Renal pelvis (tissue), 4 donors: Measurements from ENCODE around the gene HDAC4. TPM values are rescaled to one million over a fixed set of nuclear protein-coding genes. Genes with fewer than 3 reads are reported as not detected.

Experiments used
- DNase-seq: peaks from one replicate; pipeline ENCODE4 v3.0.0-alpha.2; 2013
- polyA plus RNA-seq, 3 donors: library from polyadenylated mRNA; unstranded; fragments of 120-200 nt; gene quantifications; one replicate each; pipeline ENCODE4 v1.2.1, GENCODE V29; 2013; ENCODE audit not compliant: insufficient read length in 3 of 3

The HDAC4 gene
- polyA plus RNA-seq, 3 donors = 13.7 to 23.9 (median 14.0) TPM

DNA sequence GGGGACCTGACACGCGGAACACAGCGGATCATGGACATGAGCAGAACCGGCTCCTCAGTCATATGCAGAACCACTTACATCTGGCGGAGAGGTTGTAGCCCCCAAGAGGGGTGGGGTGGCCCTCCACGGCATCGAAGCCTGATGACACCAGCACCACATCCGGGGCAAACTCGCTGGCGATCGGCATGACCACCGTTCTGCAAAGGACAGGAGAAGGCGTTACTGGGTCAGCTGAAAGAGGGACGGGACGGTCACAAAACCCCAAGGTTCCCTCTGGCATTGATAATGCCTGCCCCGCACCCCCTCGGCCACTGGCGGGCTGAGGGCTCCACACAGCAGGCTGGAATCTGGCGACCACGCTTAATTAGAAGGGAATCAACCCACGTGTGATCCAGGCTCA is 332.4 kb downstream of the HDAC4 start:
- DNase-seq = no peak

DNA sequence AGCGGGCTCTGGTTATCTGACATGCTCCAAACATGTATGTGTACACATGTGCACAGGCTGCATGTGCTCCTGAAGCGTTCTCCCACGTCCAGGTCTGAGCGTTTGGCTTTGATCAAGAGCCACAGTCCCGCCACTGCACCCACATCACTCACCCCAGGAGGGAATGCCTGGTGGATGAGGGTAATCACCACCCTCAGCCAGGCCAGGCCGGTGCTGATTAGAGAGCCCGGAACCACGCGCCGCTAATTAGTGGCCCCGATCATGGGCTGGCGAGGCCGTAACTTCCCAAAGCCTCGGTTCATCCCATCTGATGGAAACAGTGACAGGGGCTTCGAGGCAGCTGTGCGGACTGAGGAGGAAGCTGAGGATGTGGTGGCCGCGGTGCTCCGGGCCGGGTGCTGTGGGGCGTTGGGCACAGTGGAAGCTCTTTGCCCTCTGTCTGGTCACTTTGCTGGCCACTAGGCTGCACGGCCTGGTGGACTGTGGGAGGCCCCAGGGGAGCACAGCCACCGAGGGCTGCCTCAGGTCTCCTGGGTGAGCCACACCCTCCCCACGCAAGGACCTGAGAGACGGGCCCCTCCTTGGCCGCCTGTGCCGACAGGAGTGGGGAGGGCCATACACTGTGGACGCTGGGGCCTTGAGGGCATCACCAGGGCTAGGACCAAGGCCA is 333.5 kb downstream of the HDAC4 start:
- no peak for DNase-seq

DNA sequence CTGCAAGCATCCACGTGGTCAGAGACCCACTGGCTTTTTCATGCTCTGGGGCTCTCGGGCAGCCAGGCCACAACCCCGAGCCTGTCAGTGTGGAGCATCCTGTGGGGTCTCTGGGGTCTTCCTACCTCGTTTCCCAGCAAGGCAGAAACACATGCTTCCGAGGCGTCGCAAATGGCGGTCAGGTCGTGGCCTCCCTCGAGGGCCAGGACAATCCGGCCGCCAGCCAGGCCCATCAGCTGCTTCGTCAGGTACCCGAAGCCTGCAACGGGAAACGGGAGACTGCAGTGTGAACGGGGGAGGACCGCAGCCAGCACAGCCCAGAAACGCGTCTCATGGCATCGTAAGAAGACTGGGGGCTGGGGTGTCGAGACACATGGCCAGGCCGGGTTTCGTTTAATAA is 334.2 kb downstream of the HDAC4 start:
- no peak for DNase-seq

DNA sequence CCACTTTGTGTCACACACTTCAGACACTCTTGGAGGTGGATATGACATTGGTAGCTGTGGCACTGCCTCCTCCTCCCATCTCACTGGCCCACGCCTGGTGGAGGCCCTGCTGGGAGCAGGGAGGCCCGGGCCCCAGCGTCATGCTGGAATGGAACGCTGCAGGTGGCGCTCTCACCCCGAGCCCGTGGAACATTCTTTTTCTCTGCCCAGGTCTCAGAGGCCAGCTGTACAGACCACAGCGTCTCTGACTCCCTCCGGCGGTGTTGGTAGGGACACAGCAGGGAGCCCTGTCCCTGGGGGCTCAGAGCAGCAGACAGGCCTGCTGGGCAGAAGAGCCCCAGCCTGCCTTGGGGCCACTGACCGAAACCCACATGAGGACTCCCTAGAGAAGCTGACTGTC is 334.9 kb downstream of the HDAC4 start:
- no peak for DNase-seq

DNA sequence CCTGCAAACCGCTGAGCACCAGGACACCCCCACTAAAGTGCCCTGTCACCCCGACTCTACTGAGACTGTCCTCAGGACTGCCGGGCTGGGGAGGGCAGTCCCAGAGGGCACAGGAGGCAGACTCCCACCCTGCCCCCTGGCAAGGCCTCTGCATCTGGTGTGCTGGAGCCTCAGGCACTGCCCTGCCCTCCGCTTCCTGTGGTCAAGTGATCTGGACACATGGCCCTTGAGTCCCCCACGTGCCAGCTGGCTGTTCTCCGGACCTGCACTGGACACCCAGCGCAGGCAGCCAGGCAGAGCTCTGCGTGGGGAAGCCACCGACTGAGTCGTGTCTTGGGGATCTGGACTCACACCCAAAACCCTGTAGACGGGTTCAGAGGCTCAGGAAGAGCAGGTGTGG is 335.3 kb downstream of the HDAC4 start:
- no peak for DNase-seq

DNA sequence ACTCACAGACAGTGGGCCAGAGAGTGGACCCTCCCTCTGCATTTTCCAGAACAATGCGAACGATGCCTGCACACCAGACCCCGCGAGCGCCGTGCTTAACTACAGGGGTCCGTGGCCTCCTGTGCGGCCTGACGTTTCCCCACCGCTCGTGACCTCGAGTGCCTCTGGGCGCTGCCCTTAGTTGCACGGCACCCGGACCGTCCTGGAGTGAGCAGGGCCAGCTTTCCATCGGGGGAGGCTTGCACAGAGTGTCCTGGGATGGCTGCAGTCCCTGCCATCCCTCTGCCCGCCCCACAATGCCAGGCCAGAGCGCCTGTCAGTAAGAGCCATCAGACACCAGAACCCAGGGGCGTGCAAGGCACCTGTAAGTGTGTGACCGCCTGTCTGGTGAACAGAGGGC is 335.9 kb downstream of the HDAC4 start:
- no peak for DNase-seq

DNA sequence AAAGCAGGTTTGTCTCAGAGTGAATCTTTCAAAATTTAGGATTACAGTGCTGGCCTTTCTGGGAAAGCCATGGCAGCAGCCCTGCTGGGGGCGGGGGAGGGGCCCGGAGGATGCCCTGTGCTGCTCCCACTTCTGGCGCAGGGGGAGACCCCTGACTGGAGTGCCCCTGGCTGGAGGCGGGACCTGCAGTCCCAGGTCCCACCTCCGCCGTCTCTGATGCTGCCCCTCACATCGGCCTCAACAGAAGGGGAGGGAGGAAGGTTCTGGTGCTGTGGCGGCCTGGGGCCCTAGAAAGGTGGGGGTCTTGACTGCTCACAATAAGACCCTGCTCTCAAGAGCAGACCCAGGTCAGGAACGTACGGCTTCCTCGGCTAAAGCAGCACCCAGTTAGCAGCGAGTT is 336.6 kb downstream of the HDAC4 start:
- DNase-seq = no peak

DNA sequence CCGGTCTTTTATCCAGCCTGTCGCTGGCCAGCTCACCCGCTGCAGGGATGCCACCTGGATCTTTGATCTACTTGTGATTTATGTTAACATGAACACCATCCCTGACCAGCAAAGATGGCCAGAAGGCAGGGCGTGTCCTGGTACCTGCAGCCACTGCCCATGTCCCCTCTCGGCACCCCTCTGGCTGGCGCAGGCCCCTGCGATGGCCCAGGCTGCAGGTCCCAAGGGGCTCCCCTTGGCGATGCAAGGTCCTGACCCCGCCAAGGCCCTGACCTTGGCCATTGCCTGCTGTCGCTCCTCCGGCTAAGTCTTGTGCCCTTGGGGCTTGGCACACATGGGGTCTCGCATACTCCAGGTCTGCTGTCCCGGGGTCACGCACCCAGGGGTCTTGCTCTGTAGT is 338.1 kb downstream of the HDAC4 start:
- DNase-seq = no peak

DNA sequence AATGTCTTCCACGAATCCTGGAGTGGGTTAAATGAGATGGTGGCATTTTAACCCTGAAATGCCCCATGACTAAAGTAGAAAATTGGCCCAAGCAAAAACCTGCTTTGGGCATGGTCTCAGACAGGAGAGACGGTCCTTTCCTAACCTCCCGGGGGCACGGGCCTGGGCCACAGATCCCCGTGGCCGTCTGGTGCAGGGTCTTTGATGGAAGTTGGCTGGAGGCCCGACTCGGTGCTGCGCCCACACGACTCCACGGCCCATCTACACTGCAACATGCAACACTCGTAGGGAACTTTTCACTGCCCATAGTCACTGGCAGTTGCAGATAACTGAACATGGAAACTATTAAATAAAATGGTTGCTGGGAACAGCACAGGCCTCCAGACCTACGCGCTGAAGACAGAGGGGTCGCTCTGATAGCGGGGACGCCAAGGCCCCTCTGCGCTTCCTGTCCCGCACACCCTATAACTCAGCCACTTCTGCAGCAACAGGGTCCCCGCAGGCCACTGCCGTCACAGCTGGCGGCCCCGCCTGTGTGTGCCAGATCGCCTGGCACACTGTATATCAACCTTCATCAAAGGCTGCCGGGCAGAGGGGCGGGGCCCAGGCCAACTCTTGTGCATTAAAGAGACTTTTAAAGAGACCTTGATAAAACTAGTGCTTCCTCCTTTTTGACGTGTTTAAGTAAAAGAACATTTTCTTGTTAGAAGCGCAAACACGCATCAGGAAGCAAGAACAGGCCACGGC is 338.8 kb downstream of the HDAC4 start:
- DNase-seq = no peak

DNA sequence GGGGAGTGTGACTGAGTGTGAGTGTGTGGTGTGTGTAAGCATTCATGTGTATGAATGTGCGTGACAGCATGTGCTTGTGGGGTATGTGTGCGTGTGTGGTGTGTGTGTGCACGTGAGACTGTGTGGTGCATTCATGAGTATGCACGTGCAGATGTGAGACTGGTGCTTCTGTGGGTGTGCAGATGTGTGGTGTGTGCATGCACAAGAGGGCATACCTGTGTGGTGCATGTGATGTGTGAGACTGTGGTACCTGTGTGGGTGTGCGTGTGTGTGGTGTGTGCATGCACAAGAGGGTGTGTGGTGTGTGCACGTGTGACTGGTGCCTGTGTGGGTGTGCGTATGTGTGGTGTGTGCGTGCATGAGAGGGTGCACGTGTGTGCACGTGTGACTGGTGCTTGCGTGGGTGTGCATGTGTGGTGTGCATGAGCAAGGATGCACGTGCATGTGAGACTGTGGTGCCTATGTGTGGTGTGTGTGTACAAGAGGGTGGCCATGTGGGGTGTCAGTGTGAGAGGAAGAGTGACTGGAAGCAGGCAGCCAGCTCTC is 339.6 kb downstream of the HDAC4 start:
- DNase-seq = no peak

DNA sequence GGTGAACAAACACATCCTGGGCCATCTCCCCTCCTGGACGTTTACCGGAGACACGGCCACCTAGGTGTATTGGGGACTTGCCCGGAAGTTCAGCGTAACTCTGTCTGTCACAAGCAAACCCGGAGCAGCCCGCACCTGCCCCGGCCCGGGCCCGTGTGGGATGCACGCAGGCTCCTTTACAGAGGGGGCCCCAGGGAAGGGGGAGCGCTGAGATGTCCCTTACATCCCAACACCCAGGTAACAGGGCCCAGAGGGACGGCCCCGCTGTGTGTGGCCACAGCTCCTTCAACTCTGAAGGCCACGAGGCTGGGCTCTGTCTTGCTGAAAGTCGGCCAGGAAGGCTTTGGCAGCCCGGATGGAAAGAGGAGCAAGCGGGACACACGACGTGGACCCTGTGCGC is 340.1 kb downstream of the HDAC4 start:
- no peak for DNase-seq

DNA sequence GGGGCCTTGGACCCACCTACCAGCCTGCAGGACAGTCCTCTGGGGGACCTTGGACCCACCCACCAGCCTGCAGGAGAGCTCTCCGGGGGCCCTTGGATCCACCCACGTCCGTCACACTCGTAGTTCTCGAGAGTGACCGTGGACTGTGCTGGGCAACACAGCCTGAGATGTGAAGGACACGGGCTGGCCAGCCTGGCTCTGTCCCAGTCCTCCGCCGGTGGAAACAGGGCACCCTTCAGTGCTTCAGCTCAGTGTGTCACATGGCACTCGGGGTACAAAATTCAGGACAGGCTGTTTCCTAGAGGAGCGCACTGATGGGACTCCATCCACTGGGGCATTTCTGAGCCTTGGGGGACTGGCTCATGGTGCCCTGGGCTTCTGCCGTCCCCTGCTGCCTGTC is 341.0 kb downstream of the HDAC4 start:
- DNase-seq = no peak

DNA sequence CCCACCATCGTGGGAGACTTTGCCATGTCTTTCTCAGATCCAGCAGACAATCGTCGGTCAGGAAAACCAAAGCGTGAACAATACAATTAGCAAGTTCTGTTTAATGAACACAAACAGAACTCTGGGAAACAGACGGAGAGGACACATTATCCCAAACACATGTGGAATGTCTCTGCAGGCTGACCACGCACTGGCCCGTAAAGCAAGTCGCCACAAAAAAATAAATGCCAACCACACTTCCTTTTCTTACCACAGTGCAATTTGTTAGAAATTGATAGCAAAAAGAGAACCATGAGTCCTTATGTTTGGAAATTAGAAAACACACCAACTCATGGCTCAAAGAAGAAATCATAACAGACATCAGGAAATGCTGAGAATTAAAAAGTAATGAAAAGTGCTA is 342.1 kb downstream of the HDAC4 start:
- no peak for DNase-seq

DNA sequence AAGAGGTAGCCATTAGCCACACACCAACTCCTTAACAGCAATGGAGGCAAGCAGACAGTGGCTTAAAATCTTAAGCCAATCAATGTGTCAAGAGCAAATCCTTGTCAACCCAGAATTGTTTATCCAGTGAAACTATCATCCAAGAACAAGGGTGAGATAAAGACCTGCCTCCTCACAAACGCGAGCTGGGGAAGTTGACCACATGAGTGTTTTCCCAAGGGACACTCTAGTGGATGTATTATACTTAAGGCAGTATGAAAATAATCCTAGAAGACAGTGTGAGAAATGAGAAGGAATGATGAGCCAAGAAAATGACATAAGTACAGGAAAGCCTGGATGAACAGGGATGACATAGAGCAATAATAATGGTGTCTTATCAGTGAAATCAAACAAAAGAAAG is 343.3 kb downstream of the HDAC4 start:
- no peak for DNase-seq

DNA sequence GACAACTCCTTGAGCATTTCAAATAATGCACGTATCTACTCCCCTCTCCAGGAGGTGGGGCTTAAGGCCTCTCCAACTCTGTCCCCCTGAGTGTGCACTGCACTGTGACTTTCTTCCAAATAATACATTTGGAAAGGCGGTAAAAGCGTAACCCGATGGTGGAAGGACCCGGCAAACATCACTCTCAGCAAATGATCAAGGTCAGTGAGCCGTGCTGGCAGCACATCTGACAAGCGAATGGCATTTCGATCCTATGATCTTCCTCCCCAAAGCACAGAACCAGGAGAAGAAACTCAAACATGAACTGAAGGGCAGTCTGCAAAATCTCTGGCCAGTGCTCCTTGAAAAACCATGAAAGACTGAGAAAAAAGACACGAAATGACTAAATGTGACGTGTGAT is 344.2 kb downstream of the HDAC4 start:
- no peak for DNase-seq

DNA sequence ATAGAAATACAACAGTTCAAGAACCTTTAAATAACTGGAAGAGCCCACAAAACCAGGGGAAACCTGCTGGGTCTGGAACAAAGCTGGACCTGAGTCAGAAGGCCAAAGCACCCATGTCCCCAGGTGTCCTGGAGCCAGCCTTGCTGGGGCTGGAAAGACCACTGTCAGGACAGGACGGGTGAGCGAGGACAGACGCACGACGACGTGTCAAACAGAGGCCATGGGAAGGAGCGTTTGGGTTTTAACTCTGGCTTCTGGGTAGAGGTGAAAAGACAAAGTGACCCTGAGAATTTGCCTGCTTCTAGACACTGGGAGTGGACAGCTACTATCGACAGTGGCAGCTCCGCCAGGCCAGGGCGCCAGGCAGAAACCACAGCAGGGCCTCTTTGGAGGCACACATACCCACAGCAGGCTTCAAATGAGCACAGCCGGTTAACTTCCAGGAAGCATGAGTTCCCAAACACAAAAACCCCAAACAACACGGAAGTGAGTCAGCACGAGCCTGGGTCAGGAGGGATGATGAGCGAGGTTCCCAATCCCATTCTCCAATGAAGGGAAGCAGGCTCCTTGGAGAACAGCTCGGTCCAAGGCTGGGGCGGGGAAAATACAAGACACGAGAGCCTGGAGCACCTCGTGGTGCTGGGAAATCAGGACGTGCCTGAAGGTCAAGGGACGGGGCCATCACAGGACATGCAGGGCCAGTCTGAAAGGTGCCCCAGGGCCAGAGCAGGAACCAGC is 344.9 kb downstream of the HDAC4 start:
- DNase-seq = no peak

DNA sequence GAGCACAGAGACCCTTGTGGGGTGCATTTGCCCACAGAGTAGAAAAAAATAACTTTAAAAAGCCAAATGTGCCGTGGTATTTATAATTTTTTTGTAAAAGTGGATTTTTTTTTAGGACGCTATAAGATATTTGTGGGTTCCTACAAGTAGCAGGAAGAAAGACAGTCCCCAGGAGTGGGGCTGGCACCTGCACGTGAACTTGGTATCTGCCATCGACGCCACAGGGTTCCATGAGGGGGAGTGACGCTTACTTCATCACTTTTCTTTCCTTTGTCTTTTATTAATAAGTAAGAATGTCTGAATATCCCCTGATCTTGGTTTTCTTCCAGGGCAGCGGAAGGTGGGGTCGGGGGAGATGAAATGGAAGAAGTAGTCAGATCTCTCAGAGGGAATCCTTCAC is 345.9 kb downstream of the HDAC4 start:
- DNase-seq = no peak

DNA sequence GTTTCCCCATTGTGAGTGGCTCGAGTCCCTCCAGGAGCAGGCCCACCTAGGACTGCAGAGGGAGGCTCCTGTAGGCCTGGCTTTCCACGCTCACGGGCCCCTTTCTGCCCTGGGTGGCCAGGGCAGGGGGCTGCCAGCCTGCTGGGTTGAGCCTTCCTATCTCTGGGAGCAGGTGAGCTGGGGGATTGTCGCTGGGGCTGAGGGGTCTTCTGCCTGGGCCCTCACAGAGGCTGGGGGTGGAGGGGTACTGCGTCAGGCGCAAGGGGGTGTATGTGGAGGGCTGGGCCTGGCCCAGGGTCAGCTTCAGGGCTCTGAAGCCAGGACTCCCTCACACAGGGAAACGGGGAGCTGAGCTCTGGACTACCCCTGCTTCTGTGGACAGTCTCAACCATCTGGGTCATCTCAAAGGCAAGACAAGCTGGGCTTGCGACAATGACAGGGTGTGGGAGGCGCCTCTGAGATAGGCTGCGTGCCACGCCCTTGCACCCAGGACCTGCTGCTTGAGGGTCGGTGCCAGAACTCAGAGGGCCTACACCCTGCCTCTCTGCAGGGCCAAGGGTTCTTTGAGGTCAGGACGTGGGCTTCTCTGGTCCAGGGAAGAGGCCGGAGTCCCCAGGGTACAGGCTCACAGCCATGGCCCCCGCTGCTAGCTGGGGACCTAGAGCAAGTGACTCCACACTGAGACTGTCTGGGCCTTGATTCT is 346.9 kb downstream of the HDAC4 start:
- DNase-seq = no peak

DNA sequence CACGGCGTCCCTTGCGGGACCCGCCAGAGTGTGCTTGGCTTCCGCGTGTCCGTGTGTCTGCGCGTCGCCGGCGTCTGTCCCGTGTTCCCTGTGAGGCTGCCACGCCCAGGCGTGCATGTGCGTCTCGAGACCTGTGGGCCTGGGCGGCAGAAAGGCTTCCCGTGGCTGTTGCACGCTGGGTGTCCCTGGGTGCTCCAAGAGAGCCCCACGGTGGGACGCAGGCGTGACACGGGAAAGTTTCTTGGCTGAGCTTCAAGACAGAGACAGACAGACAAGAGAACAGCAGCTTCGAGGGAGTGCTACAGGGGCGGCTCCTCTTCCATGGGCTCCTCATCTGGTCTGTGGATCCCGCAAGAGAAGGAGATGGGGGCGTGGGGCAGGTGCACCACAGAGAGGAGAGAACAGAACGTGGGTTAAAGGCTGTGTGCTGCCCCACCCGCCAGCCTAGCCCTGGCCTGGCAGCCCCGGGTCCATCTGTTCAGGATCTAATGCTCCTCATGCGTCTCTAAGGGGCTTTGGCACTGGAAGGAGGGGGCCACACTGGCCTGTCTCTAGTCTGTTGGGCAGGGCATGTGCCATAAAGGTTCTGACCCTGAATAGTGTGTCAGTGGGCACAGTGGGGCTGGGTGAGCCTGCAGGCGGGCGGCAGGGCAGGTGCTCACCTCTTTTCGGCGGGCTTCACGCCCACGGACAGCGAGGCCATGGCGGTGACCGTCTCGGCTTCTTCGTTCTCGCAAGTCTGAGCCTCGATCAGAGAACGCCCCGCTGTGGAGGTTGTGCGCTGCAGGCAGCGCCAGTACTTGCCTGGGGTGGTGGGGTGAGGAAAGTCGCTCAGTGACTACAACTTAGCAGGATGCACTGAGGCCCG is 347.8 kb downstream of the HDAC4 start:
- DNase-seq = no peak

DNA sequence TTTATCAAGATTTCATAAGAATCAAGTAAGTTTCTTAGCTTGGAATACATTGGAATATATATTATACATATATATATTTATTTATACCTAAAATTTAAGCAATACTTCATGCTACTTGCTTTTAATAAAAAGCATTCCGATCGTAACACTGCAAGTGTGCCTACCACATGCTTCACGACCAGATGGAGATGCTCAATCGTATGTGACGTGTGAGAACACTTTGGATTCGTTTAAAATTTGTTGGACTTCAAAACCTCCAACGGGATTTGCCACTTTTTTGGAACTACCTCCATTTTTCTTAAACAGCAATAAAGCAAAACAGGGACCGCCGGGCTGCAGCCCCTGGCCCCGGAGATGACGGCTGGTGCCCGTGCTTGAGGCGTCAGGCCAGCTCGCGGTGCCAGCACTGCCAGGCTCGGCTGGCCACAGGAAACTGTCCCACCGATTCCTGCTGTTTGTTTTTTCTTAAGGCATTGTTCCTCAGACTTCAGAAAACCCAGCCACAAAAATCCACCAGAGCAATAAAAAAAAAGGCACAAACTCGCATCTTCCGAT is 348.9 kb downstream of the HDAC4 start:
- no peak for DNase-seq

DNA sequence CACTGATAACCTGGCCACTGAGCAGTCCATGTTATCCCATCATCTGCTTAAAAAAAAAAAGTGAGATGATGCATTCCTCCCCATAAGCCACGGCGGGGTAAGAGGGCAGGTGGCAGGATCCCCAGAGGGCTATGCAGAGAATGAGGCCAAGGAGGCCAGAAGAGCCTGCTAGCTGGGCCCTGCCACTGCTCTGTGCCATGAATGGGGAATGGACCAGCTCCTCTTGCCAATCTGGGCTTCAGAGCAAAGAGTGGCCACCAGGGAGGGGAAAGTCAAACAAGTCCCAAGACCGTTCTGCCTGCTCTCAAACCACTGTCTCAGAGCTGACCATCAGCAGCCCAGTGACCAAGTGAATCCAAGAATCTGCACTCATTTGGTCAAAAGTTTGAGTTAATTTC is 350.6 kb downstream of the HDAC4 start:
- no peak for DNase-seq
